Measurements from ENCODE around the gene ZSCAN10. TPM values are rescaled to one million over a fixed set of nuclear protein-coding genes. Genes with fewer than 3 reads are reported as not detected.
A peak's percentile ranks its signal among the peaks of the same experiment; 100 is the strongest.

ZSCAN10 gene
- total and polyA plus RNA-seq, 2 of the 13 experiments (the other 11 are each of a cell fraction or from before 2014, with no cell fraction given), result not detected

- TF ChIP-seq ZFP1 (CRISPR knock-in tag; IDR thresholded peaks at IDR 0.05) (peak; percentile 51; the same call in 1 of the 2 replicates), ISX (CRISPR knock-in tag; conservative IDR thresholded peaks at IDR 0.05) (no peak), EHMT2 (IDR thresholded peaks at IDR 0.05; ENCODE audit: borderline replicate concordance, low read depth, low read length) (no peak), HNF4G (IDR thresholded peaks at IDR 0.05; ENCODE audit: borderline replicate concordance, low read depth, low read length) (no peak), HNF4G (CRISPR knock-in tag; IDR thresholded peaks at IDR 0.05; ENCODE audit: borderline replicate concordance, low read depth) (no peak), NCOA2 (CRISPR knock-in tag; IDR thresholded peaks at IDR 0.05) (no peak; the same call in 1 of the 2 replicates), GMEB2 (CRISPR knock-in tag; IDR thresholded peaks at IDR 0.05; ENCODE audit: low read depth) (no peak), SNAI1 (CRISPR knock-in tag; IDR thresholded peaks at IDR 0.05; ENCODE audit: borderline replicate concordance) (no peak), NFYC (CRISPR knock-in tag; IDR thresholded peaks at IDR 0.05) (peak; percentile 76), DNMT3B (CRISPR knock-in tag; conservative IDR thresholded peaks at IDR 0.05) (no peak), HMGA1 (CRISPR knock-in tag; conservative IDR thresholded peaks at IDR 0.05) (no peak), HHEX (CRISPR knock-in tag; IDR thresholded peaks at IDR 0.05) (no peak), ZNF180 (CRISPR knock-in tag; IDR thresholded peaks at IDR 0.05; ENCODE audit: borderline replicate concordance, low read depth) (no peak), ZFP90 (CRISPR knock-in tag; IDR thresholded peaks at IDR 0.05; ENCODE audit: borderline replicate concordance) (0 out of 2 replicates have a peak, but pooled peaks have one; percentile 82), ZNF331 (CRISPR knock-in tag; IDR thresholded peaks at IDR 0.05) (0 out of 2 replicates have a peak, but pooled peaks have one; percentile 25), ZMYM2 (CRISPR knock-in tag; IDR thresholded peaks at IDR 0.05) (no peak), ZBTB25 (CRISPR knock-in tag; IDR thresholded peaks at IDR 0.05) (no peak; the same call in 1 of the 2 replicates), ZNF800 (CRISPR knock-in tag; IDR thresholded peaks at IDR 0.05) (peak; percentile 48; the same call in 1 of the 2 replicates), ZSCAN31 (CRISPR knock-in tag; IDR thresholded peaks at IDR 0.05; ENCODE audit: low read depth) (0 out of 2 replicates have a peak, but pooled peaks have one; percentile 48), ZNF33A (CRISPR knock-in tag; IDR thresholded peaks at IDR 0.05; ENCODE audit: borderline replicate concordance) (no peak; the same call in 1 of the 2 replicates), TRIM22 (IDR thresholded peaks at IDR 0.05) (no peak), ZBTB3 (CRISPR knock-in tag; IDR thresholded peaks at IDR 0.05; ENCODE audit: borderline replicate concordance, low read depth) (no peak), ZNF577 (CRISPR knock-in tag; IDR thresholded peaks at IDR 0.05; ENCODE audit: borderline replicate concordance, low read depth) (no peak), CREB1 (IDR thresholded peaks at IDR 0.05) (peak; percentile 72), CREB1 (CRISPR knock-in tag; IDR thresholded peaks at IDR 0.05) (0 out of 2 replicates have a peak, but pooled peaks have one; percentile 53)
Measured at GRCh38 chr16:3123986-3124886, 25.1 kb upstream of the ZSCAN10 start (continued).
